Measurements from ENCODE around the gene FGF12.
"Not testable (repeated sequence)": the region's sequence is repeated elsewhere in the genome, so short reads cannot be mapped to it uniquely, and the experiment has no call there.

DNA sequence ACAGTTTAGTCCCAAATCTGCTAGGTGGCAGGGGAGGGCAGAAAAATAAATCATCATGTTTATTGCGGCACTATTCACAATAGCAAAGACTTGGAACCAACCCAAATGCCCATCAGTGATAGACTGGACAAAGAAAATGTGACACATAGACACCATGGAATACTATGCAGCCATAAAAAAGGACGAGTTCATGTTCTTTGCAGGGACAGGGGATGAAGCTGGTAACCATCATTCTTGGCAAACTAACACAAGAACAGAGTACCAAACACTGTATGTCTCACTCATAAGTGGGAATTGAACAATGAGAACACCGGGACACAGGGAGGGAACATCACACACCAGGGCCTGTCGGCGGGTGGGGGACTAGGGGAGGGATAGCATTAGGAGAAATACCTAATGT is 150.6 kb downstream of the FGF12 start:
- not testable (repeated sequence) for TF ChIP-seq CTCF (IDR thresholded peaks at IDR 0.05); JUN (IDR thresholded peaks at IDR 0.05); E2F6 (IDR thresholded peaks at IDR 0.05; ENCODE audit: borderline replicate concordance, low read depth)
- TF ChIP-seq, protein P1, sequence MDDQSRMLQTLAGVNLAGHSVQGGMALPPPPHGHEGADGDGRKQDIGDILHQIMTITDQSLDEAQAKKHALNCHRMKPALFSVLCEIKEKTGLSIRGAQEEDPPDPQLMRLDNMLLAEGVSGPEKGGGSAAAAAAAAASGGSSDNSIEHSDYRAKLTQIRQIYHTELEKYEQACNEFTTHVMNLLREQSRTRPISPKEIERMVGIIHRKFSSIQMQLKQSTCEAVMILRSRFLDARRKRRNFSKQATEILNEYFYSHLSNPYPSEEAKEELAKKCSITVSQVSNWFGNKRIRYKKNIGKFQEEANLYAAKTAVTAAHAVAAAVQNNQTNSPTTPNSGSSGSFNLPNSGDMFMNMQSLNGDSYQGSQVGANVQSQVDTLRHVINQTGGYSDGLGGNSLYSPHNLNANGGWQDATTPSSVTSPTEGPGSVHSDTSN (IDR thresholded peaks at IDR 0.05) = not testable (repeated sequence)

Data from A549 (cell line).